ENCODE measurements around the gene CTDNEP1. TPM values are rescaled to one million over a fixed set of nuclear protein-coding genes. Genes with fewer than 3 reads are reported as not detected.

The CTDNEP1 gene
- polyA plus RNA-seq, 1 of the 3 experiments (the other 2 are of a cell fraction): 111 TPM

- Histone ChIP-seq H4K20me1 (ENCODE audit: insufficient read depth) (no peaks in the 10 kb centered on the region), H3K9me2 (no peaks in the 10 kb centered on the region), H3K9me3 (no peaks in the 10 kb centered on the region), H3K79me2 (ENCODE audit: insufficient read depth) (peaks cover 68% of the 10 kb centered on the region), H3K27ac (ENCODE audit: low read depth in 2 of 2, low read length in 1 of 2) (no peak overlapping the region; a peak in 1 of 4 replicates), H3K9ac (no peak overlapping the region), H3K4me3 (ENCODE audit: low read depth in 2 of 2, low read length in 1 of 2) (peak overlapping the region in 1 of 2 experiments; percentile 95; a peak in 1 of 4 replicates), H2AFZ (ENCODE audit: low read depth) (no peak overlapping the region), H3K27me3 (ENCODE audit: insufficient read depth) (no peaks in the 10 kb centered on the region), H3K4me2 (peak overlapping the region; percentile 95; the same call in 1 of the 2 replicates), H3F3A (replicated peaks; ENCODE audit: insufficient read depth) (peaks cover 24% of the 10 kb centered on the region), H3K4me1 (ENCODE audit: control insufficient read depth in 1 of 2, insufficient read depth in 2 of 2, low read depth in 1 of 2, low read length in 1 of 2) (peaks cover 9 to 23% of the 10 kb centered on the region in 2 experiments; a peak in 3 of 4 replicates), H3K36me3 (replicated peaks in 1 of 2; ENCODE audit: control insufficient read depth in 1 of 2, insufficient read depth in 2 of 2, low read length in 1 of 2) (peaks cover 18 to 24% of the 10 kb centered on the region in 2 experiments)
- POLR2A ChIA-PET: interaction anchor here (0.8 to 0.9 kb wide), 2 partner anchors 9 to 60 kb away, joined by 3 read pairs; no protein-coding TSS in a partner anchor
- CTCF ChIA-PET: interaction anchor here (0.7 to 1.5 kb wide), 3 partner anchors 47 to 663 kb away, joined by 3 to 6 read pairs (median 3); no protein-coding TSS in a partner anchor
- DNase-seq: no peak
- no peak for TF ChIP-seq RFX5 (IDR thresholded peaks at IDR 0.05; ENCODE audit: low read length)
- TF ChIP-seq NFIC (IDR thresholded peaks at IDR 0.05; ENCODE audit: borderline replicate concordance): no peak
- no peak for TF ChIP-seq IRF3 (IDR thresholded peaks at IDR 0.05; ENCODE audit: low read depth, low read length)
- TF ChIP-seq PBX3 (IDR thresholded peaks at IDR 0.05): no peak
- TF ChIP-seq GABPA (IDR thresholded peaks at IDR 0.05; ENCODE audit: low read depth): no peak
- no peak for TF ChIP-seq MAX (IDR thresholded peaks at IDR 0.05; ENCODE audit: low read depth)
- TF ChIP-seq POLR2AphosphoS5 (IDR thresholded peaks at IDR 0.05; ENCODE audit: low read depth, low read length): no peak
- TF ChIP-seq FOXJ3 (CRISPR knock-in tag; IDR thresholded peaks at IDR 0.05): no peak
- TF ChIP-seq SIN3A (IDR thresholded peaks at IDR 0.05; ENCODE audit: borderline replicate concordance, low read depth, low read length): no peak
- TF ChIP-seq EP300 (IDR thresholded peaks at IDR 0.05; ENCODE audit: borderline replicate concordance in 1 of 2, low read depth in 1 of 2, low read length in 1 of 2): no peak
- TF ChIP-seq TEAD4 (IDR thresholded peaks at IDR 0.05; ENCODE audit: borderline replicate concordance, insufficient read depth): no peak
- TF ChIP-seq USF2 (IDR thresholded peaks at IDR 0.05; ENCODE audit: borderline replicate concordance, low read depth, low read length): no peak
- TF ChIP-seq FOSL2 (IDR thresholded peaks at IDR 0.05; ENCODE audit: borderline replicate concordance, low read depth): no peak
- no peak for TF ChIP-seq RCOR1 (IDR thresholded peaks at IDR 0.05; ENCODE audit: low read length)
- no peak for TF ChIP-seq RAD21 (IDR thresholded peaks at IDR 0.05; ENCODE audit: low read length)
- no peak for TF ChIP-seq CTCF (IDR thresholded peaks at IDR 0.05)
- no peak for TF ChIP-seq YY1 (IDR thresholded peaks at IDR 0.05; ENCODE audit: low read depth)
- WGBS (ENCODE audit: low lambda C conversion rate): 88% methylated on average over 6 of the region's 6 CpGs
These were observed 2.3 kb downstream of the CTDNEP1 start for GRCh38 chr17:7249214-7249613.
